HG02759 (cell line): ENCODE data around the gene MYNN.
"Not testable (repeated sequence)": the region's sequence is repeated elsewhere in the genome, so short reads cannot be mapped to it uniquely, and the experiment has no call there.

ENCODE experiments used
- ATAC-seq: cut with Tn5 transposase; IDR thresholded peaks from one replicate; pipeline ENCODE4 v1.9.1; 2021; ENCODE audit warnings: mild to moderate bottlenecking, moderate library complexity; ENCODE audit not compliant: unreplicated experiment

The MYNN gene

GRCh38 chr3:169772897-169773816, at the start of gene MYNN:
Gene MYNN, plus strand, starts transcription at chr3:169773396. Its CDS starts 900 bp downstream, at chr3:169774296.
- peak; percentile 80 for ATAC-seq

DNA sequence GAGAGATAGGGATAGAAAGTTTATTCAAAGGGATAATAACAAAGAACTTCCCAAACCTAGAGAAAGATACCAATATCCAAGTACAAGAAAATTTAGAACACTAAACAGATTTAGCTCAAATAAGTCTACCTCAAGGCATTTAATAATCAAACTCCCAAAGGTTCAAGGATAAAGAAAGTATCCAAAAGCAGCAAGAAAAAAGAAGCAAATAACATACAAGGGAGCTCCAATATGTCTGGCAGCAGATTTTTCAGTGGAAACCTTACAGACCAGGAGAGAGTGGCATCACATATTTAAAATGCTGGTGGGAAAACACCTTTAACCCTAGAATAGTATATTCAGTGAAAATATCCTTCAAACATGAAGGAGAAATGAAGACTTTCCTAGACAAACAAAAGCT, 41.3 kb upstream of the MYNN start:
- ATAC-seq, result not testable (repeated sequence)

DNA sequence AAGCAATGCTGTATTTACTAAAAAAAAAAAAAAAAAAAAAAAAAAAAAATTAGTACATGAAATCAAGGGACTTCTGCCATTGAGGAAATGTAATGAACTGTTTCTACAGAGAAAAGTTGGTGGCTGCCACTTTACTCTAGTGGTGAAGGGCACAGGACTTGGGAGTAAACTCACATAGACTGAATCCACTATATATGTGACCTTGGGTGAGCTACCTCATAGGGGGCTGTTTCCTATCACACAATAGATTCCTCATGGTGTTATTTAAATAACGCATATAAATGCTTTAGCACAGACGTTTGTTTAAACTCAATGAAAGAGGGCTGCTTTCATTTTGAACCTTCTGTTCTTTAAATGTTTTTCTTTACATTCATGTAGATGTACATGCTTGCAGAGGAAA, 34.1 kb upstream of the MYNN start:
- no peak for ATAC-seq

- no peak for ATAC-seq
These were observed 28.7 kb upstream of the MYNN start for GRCh38 chr3:169744366-169745054.

DNA sequence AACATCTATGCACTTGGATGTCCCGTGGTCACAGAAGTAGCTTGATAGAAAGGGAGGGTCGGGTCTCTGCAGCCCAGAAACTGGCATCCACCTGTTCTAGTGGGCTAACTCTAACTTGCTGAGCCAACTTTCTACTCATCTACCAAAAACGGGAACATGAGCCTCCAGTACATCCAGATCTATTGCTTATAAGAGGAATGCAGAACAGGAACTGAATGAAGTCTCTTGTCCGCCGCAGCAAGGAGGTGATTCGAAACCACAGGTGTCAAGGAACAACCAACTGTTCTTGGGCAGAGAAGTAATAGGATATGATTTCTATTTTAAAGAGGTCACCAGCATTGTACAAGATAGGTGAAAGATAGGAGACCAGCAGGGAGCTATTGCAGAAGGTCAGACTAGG, 26.3 kb upstream of the MYNN start:
- no peak for ATAC-seq

DNA sequence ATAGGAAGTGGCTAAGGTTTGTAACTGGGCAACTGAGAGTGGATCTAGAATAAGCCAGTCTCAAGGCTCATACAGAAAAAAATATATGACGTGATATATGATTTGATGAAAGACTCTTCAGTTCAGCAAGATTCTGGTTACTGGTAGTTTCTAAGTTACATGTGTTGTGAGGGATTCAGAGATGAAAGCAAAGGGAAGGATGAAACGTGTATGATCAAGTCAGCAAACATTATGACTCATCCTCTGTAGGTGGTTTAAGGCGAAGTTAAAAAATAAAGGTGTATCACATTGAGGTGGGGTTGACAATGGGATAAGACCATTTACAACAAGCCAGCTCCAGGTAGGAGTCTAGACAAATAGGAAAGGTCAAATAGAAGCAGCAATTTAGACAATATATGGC, 24.5 kb upstream of the MYNN start:
- no peak for ATAC-seq

GRCh38 chr3:169750665-169751064, 22.5 kb upstream of the MYNN start:
- no peak for ATAC-seq

DNA sequence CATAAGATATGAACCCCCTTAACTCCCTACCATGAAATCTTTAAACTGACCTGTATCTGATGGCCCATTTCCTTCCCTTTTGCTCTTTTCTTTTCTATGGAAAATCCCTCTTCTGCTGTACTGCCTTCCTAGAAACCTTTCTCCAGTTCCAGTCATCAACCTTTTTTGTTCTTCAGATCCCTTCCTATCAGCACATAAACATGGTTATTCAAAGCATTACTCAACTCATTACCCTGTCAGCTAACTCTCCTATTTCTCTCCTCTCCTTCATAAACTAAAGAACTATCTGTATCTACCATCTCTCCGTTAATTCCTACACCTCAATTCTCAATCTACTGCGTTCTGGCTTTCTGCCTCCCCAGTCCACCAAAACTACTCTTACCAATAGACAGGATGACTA, 21.3 kb upstream of the MYNN start:
- no peak for ATAC-seq

DNA sequence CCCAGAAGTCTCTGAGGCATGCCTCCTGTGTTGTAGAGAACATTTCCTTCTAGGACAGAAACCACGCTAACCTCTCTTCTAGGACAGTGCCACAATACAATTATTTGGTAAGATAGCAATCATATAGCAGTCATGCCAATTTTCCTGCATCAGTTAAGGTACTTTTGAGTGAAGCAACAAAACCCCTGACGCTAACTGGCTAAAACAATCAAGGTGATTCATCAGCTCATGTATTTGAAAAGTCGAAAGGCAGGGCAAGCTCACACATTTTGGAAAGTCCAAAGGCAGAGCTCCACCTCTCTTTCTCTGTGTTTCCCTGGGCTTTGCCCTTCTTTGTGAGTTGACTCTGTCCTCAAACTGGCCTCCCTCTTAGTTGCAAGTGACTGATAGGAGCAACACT, 18.5 kb upstream of the MYNN start:
- no peak for ATAC-seq

- ATAC-seq, result no peak
These were observed 17.7 kb upstream of the MYNN start for GRCh38 chr3:169755488-169755887.

GRCh38 chr3:169758359-169758994, 14.7 kb upstream of the MYNN start:
- no peak for ATAC-seq

DNA sequence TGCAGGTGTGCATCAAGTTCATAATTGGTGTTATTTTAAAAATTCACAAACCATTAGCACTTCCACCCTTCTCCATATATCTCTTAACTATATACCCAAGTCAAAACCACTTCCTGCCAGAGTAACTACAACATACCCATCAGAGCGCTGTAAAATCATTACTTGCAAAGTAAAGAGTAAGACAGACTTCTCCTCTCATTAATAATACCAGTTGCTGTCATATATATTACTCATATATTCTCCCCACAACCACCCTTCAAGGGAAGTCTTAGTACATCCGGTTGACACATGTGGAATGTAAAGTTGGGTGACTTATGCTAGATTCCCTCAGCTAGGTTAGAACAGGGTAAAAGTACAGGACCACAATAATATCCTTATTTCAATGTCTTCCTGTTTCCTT, 13.9 kb upstream of the MYNN start:
- ATAC-seq, result peak; percentile 38

- ATAC-seq, result no peak
These were observed 12.7 kb upstream of the MYNN start for GRCh38 chr3:169760479-169760878.

- peak; percentile 38 for ATAC-seq
These were observed 8.8 kb upstream of the MYNN start for GRCh38 chr3:169764312-169764881.

- ATAC-seq, result peak; percentile 85
These were observed 8.1 kb upstream of the MYNN start, which contains the start of gene TERC for GRCh38 chr3:169764882-169765612. Gene TERC, minus strand, starts transcription at chr3:169765060.

GRCh38 chr3:169769287-169770181, 3.7 kb upstream of the MYNN start, which contains the start of gene ACTRT3:
Gene ACTRT3, minus strand, starts transcription at chr3:169769561. Its CDS starts 41 bp downstream, at chr3:169769520.
- ATAC-seq, result peak; percentile 28

GRCh38 chr3:169771497-169772304, 1.5 kb upstream of the MYNN start:
- peak; percentile 14 for ATAC-seq

DNA sequence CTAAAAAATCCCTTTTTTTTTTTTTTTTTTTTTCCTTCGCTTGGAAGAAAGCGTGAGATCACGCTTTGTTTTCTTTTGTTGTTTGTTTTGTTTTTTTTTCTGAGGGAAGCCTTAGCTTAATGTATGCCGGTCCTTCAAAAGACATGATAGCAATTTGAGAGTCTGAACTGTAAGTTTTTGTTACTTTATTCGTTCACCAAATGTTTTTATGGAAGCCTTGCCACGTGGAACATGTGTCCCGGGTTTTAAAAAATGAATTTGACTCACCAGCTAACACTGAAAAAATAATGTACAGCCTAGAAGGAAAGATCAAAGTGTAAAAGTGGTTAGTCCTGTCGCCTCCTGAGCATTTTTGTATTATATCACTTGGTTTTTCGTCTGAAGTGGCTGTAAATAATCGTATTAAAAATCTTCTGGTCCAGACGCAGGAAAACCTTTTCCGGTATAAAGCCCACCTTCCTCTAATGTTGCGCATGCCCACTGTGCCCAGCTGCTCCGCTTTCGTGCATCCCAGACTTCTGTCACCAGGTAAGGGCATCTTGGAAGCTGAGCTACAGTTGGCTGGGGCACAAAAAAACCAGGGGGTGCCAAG, 795 bp upstream of the MYNN start:
- ATAC-seq, result peak; percentile 23
